Muscle of arm (tissue), 14 donors: Measurements from ENCODE around the gene GRAMD4. TPM values are rescaled to one million over a fixed set of nuclear protein-coding genes. Genes with fewer than 3 reads are reported as not detected.
A peak's percentile ranks its signal among the peaks of the same experiment; 100 is the strongest.

Source experiments
- DNase-seq: peaks from one replicate; pipeline ENCODE4 v3.0.0-alpha.2; 2013
- long read RNA-seq, 11 donors: transcript quantifications; one replicate each; lab custom pipeline, GENCODE V29; 2026
- polyA plus RNA-seq, 12 donors: library from polyadenylated mRNA; unstranded; fragments of 120-200 nt; gene quantifications; one replicate each; pipeline ENCODE4 v1.2.1, GENCODE V29; 2013; ENCODE audit not compliant: insufficient read length in 12 of 12

GRAMD4 gene, protein sequence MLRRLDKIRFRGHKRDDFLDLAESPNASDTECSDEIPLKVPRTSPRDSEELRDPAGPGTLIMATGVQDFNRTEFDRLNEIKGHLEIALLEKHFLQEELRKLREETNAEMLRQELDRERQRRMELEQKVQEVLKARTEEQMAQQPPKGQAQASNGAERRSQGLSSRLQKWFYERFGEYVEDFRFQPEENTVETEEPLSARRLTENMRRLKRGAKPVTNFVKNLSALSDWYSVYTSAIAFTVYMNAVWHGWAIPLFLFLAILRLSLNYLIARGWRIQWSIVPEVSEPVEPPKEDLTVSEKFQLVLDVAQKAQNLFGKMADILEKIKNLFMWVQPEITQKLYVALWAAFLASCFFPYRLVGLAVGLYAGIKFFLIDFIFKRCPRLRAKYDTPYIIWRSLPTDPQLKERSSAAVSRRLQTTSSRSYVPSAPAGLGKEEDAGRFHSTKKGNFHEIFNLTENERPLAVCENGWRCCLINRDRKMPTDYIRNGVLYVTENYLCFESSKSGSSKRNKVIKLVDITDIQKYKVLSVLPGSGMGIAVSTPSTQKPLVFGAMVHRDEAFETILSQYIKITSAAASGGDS
- 10 to 100 TPM; 11.0 to 93.7 (median 14.9) TPM for polyA plus RNA-seq
- long read RNA-seq, donor 1, result 0 reads
- long read RNA-seq, donor 2, result 0 reads
- long read RNA-seq, donor 3, result 0 reads
- long read RNA-seq, donor 4, result 0 reads
- long read RNA-seq, donor 5, result 0 reads
- long read RNA-seq, donor 6, result 0 reads
- long read RNA-seq, donor 7, partial matches to known transcripts, result 0 of 1 reads
- long read RNA-seq, donor 7, other reads (novel, unspliced or antisense), result 0 of 1 reads
- long read RNA-seq, donor 8, result 0 reads
- long read RNA-seq, donor 9, result 0 reads
- long read RNA-seq, donor 10, result 0 reads
- long read RNA-seq, donor 11, result 0 reads

GRCh38 chr22:46619830-46620501 is at the start of gene GRAMD4:
Gene GRAMD4 (plus strand): TSS chr22:46620386. CDS start chr22:46626800, 6,414 bp downstream.
- peak; percentile 57 for DNase-seq

- no peak for DNase-seq
These were observed 48.4 kb upstream of the GRAMD4 start for GRCh38 chr22:46571642-46572250.

DNA sequence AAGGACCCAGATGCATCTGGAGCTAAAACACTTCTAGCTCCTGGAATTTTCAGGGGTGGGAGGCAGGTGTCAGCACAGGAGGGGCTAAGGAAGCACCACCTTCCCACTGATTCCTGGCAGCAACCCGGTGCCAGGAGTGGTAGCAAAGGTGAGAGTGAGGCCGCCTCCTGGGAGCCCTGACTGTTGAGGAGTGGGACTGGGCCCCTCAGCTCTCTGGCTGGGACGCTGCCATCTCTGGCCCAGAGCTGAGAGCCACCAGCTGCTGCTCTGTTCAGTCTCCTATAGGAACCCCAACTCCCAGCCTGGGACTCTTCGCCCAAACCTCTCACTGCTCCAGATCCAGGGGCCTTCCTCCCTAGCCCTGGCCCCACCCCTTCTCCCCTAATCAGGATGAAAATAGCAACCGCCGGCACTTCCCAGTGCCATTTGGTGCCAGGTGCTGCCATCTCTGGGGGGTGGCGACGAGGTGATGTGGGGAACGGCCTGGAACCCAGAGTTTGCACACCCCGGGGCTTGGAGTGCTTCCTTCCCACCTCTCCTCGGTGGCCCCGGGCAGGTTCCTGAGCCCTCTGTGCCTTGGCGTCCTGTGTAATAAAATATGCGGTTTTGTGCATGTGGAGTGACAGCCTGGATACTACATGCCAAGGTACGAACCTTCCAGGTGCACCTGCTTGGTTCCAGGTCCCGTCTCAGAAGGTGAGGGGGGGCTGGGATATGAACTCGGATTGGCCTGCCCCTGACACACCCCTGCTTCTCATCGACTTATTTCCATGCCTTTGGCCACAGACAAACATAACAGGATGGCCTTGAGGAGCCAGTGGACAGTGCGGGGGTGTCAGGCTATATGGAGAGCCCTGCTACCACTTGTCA is 47.0 kb upstream of the GRAMD4 start:
- no peak for DNase-seq

GRCh38 chr22:46573781-46574437 is 46.3 kb upstream of the GRAMD4 start:
- DNase-seq, result no peak

GRCh38 chr22:46574438-46574992 is 45.7 kb upstream of the GRAMD4 start:
- DNase-seq, result no peak

GRCh38 chr22:46574993-46575910 is 44.9 kb upstream of the GRAMD4 start:
- DNase-seq, result no peak

DNA sequence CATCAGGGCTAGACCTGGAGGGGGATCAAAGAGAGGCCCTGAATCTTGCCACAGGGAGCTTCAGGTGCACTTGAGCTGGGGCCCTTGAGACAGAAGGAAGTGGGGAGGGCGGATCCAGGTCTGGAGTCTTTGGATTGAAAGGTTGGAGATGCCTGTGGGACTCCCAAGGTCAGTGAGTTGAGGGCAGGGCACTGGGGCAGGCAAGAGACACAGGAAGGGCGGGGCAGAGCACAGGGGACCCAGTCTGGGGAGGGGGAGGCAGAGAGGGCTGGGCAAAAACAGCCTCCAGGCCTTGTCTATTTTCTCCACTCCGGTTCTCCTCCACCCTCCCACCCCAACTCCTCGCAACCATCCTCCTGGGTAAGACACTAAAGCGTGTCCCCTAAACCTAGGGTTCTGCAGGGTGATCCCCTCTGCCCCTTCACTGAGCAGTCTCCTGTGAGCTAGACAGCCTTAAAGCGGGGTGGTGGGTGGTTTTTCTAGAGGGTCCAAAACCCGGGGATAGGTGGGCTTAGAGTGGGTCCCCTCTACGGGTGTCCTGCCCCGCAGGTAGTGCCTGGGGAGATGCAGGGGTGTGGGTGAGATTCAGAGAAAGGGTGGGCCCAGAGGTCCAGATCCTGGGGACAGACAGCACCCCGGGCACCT is 44.2 kb upstream of the GRAMD4 start:
- no peak for DNase-seq

- DNase-seq, result no peak
These were observed 43.4 kb upstream of the GRAMD4 start for GRCh38 chr22:46576556-46577367.

- DNase-seq, result no peak
These were observed 42.6 kb upstream of the GRAMD4 start for GRCh38 chr22:46577368-46578249.

DNA sequence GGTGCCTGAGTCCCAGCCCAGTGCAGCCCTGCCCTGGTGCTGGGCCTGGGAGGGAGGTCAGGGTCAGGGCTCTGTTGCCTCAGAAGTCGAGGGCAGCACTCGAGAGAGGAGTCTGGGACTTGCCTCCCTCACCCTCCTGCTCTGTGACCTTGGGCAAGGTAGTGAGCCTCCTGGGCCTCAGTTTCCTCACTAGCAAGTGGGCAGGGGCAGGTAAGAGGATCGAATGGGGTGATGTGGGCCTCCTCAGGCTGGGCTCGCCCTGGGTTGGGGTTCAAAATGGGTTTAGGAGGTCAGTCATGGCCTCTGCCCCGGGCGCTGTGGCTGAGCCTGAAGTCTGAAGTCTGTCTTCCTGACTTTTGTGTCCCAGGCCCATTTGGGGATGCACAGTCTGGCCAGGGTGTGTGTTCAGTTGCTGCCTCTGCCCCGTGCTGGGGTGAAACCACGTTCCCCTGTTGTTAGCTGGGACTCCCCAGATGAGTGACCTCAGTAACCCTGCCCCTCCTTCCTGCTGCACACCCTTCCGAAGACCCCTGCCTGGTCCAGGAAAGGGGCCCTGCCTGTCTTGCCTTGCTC is 41.8 kb upstream of the GRAMD4 start:
- DNase-seq, result no peak

- DNase-seq, result no peak
These were observed 41.2 kb upstream of the GRAMD4 start for GRCh38 chr22:46578824-46579561.

- DNase-seq, result no peak
These were observed 40.3 kb upstream of the GRAMD4 start for GRCh38 chr22:46579751-46580449.

GRCh38 chr22:46580940-46581537 is 39.1 kb upstream of the GRAMD4 start:
- no peak for DNase-seq
